Karpas-422 (cell line): ENCODE results near the gene EMC1. TPM values are rescaled to one million over a fixed set of nuclear protein-coding genes. Genes with fewer than 3 reads are reported as not detected.

Experiments
- DNase-seq: peaks from one replicate; pipeline ENCODE4 v3.0.0-alpha.2; 2015
- H2AFZ ChIP-seq: fragments of 200-600 bp; sonication (generic); 2 replicates; pipeline ENCODE4 v1.6.1; 2014; ENCODE audit warnings: antibody characterized with exemption, low read length, mixed read lengths
- H3K27ac ChIP-seq: fragments of 200-600 bp; sonication (generic); 2 replicates; pipeline ENCODE4 v1.5.1; 2014; ENCODE audit warnings: mild to moderate bottlenecking, low read length, moderate library complexity
- H3K27me3 ChIP-seq: fragments of 200-600 bp; sonication (generic); 2 replicates; pipeline ENCODE4 v1.6.1; 2014; ENCODE audit warnings: low read length, mixed read lengths
- H3K36me3 ChIP-seq: fragments of 200-600 bp; sonication (generic); 2 replicates; pipeline ENCODE4 v1.6.1; 2014; ENCODE audit warnings: low read length, mixed read lengths; ENCODE audit not compliant: insufficient read depth
- H3K4me1 ChIP-seq: fragments of 200-600 bp; sonication (generic); 2 replicates; pipeline ENCODE4 v1.6.1; 2014; ENCODE audit warnings: mild to moderate bottlenecking, low read length, mixed read lengths
- H3K4me2 ChIP-seq: fragments of 200-600 bp; sonication (generic); 2 replicates; pipeline ENCODE4 v1.6.1; 2014; ENCODE audit warnings: low read length, low read depth, mild to moderate bottlenecking; ENCODE audit not compliant: poor library complexity, severe bottlenecking
- H3K4me3 ChIP-seq: fragments of 200-600 bp; sonication (generic); 2 replicates; pipeline ENCODE4 v1.5.1; 2014; ENCODE audit warnings: mild to moderate bottlenecking, antibody characterized with exemption, low read length, mixed read lengths
- H3K79me2 ChIP-seq: fragments of 200-600 bp; sonication (generic); 2 replicates; pipeline ENCODE4 v1.6.1; 2014; ENCODE audit warnings: mild to moderate bottlenecking, low read length, mixed read lengths
- H3K9ac ChIP-seq: fragments of 200-600 bp; sonication (generic); 2 replicates; pipeline ENCODE4 v1.6.0; 2014; ENCODE audit warnings: low read length
- H3K9me2 ChIP-seq: fragments of 200-600 bp; sonication (generic), shearing (Covaris generic); replicated peaks from 2 replicates; pipeline ENCODE4 v1.6.0; 2014; ENCODE audit warnings: mild to moderate bottlenecking, low read length, moderate library complexity; ENCODE audit not compliant: insufficient read depth
- H3K9me3 ChIP-seq: fragments of 300-700, 200-600 bp; sonication (generic); 2 replicates; pipeline ENCODE4 v1.6.1; 2014; ENCODE audit warnings: low read length, mixed read lengths
- H4K20me1 ChIP-seq: fragments of 200-600 bp; sonication (generic); 2 replicates; pipeline ENCODE4 v1.6.1; 2014; ENCODE audit warnings: mild to moderate bottlenecking, antibody characterized with exemption, low read length, low read depth; ENCODE audit not compliant: insufficient read depth
- total RNA-seq: library from RNA; depleted of rRNA; stranded (reverse); fragments of >200 nt; shearing (Covaris generic); gene quantifications from 2 replicates; pipeline ENCODE4 v1.2.3, GENCODE V29; 2014; ENCODE audit warnings: low replicate concordance

EMC1 gene
- total RNA-seq, 1 experiment from 2014 or later = 22.8 TPM

DNA sequence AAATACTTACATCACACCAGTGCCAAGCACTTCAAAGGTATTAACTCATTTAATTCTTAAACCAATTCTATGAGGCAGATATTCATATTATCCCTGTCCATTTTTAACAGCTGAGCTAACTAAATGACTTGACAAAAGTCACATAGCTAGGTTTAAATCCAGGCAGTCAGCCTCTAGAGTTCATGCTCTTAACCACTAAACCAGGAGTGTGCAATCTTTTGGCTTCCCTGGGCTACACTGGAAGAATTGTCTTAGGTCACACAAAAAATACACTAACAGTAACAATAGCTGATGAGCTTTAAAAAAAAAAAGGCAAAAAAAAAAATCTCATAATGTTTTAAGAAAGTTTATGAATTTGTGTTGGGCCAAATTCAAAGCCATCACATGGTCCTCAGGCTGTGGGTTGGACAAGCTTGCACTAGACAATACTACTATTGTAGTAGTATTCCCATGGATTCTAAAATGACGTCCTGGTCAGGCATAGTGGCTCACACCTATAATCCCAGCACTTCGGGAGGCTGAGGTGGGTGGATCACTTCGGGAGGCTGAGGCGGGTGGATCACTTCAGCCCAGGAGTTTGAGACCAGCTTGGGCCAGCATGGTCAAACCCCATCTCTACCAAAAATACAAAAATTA lies 51.2 kb downstream of the EMC1 start:
- Histone ChIP-seq H3K27me3 (no peaks in the 10 kb centered on the region), H2AFZ (no peak overlapping the region), H3K9me2 (no peaks in the 10 kb centered on the region), H3K79me2 (peaks cover 87% of the 10 kb centered on the region), H4K20me1 (0 out of 2 replicates have a peak, but pooled peaks cover 24% of the 10 kb centered on the region), H3K4me3 (no peak overlapping the region), H3K9me3 (no peaks in the 10 kb centered on the region), H3K27ac (no peak overlapping the region), H3K9ac (no peak overlapping the region), H3K4me1 (peaks cover 4% of the 10 kb centered on the region; the same call in 1 of the 2 replicates), H3K4me2 (no peak overlapping the region), H3K36me3 (peaks cover 55% of the 10 kb centered on the region; the same call in 1 of the 2 replicates)
- no peak for DNase-seq

DNA sequence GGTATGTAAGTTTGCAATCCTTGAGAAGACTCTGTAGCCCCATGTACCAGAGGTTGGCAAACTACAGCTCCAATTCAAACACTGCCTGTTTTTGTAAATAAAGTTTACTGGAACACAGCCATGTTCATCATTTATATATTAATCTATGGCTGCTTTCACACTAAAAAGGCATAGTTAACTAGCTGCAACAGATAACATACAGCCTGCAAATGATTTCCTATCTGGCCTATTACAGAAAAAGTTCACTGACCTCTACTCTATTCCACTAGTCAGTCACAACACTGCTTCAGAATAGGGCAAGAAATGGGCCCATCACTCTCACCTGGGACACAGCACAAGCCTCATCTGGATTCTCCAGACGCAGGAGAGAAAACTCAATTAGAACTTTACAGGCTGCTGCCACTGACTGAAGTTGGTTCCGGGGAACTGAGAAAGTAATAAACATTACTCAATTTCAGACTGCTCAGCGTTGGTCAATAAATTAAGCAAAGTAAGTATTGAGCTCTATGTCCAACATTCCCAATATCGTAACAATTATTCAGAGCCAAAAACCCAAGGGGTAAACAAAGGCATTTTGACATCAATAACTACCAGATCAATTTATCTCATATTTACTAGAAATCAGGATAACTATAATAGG lies 51.9 kb downstream of the EMC1 start:
- peaks cover 80% of the 10 kb centered on the region for H3K79me2 ChIP-seq
- H4K20me1 ChIP-seq = 0 out of 2 replicates have a peak, but pooled peaks cover 24% of the 10 kb centered on the region
- H2AFZ ChIP-seq = no peak overlapping the region

DNA sequence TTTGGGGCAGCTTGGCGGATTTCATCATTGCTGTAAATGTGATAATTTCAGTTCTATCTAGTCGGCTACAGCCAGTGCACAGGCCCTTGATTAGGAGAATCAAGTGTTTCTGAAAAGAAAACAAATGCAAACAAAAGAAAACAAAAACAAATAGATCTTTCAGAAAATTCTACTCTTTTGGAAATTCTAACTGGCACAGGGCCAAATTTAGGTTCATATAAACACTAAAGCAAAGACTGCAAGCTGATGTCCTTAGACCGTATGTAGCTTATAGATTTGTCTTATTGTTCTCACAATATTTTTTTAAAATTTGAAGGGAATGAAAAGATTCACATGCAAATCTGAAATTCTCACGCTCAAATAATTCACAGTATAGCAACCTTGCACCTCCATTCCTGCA lies 52.5 kb downstream of the EMC1 start:
- peaks cover 76% of the 10 kb centered on the region for H3K79me2 ChIP-seq
- peaks cover 2% of the 10 kb centered on the region; the same call in 1 of the 2 replicates for H3K4me1 ChIP-seq
- H2AFZ ChIP-seq = no peak overlapping the region

More for the DNA sequence above, 51.9 kb downstream of the EMC1 start:
- Histone ChIP-seq H3K4me3 (no peak overlapping the region), H3K9ac (no peak overlapping the region), H3K27me3 (no peaks in the 10 kb centered on the region), H3K4me1 (peaks cover 2% of the 10 kb centered on the region; the same call in 1 of the 2 replicates), H3K27ac (no peak overlapping the region), H3K9me3 (no peaks in the 10 kb centered on the region), H3K4me2 (no peak overlapping the region), H3K36me3 (peaks cover 50% of the 10 kb centered on the region; the same call in 1 of the 2 replicates), H3K9me2 (no peaks in the 10 kb centered on the region)
- DNase-seq = no peak

DNA sequence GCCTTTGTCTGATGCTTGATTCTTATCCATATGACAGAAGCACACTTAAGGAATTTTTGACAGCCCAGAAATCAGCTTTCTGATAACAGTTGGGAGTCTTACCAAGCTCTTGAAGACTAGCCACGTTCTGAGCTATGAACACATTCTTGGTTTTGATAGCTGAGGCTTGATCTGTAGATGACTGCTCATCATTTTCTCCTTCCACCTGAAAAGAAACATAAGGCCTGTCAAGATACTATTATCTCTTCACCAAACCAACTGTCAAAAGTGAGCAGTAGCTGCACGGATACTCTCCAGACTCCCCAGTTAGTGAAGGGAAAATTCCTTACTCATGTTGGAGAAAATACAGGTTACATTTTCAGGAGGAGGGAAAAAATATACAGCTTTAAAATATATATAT lies 53.5 kb downstream of the EMC1 start:
- Histone ChIP-seq H3K36me3 (peaks cover 64% of the 10 kb centered on the region), H3K9me2 (no peaks in the 10 kb centered on the region), H3K27ac (no peak overlapping the region), H3K79me2 (peaks cover 76% of the 10 kb centered on the region), H3K9ac (no peak overlapping the region), H3K9me3 (no peaks in the 10 kb centered on the region), H4K20me1 (0 out of 2 replicates have a peak, but pooled peaks cover 18% of the 10 kb centered on the region), H3K27me3 (no peaks in the 10 kb centered on the region), H3K4me1 (peaks cover 2% of the 10 kb centered on the region; the same call in 1 of the 2 replicates), H3K4me3 (no peak overlapping the region), H2AFZ (no peak overlapping the region), H3K4me2 (no peak overlapping the region)
- DNase-seq = no peak

More for the DNA sequence above, 52.5 kb downstream of the EMC1 start:
- DNase-seq = no peak
- no peak overlapping the region for H3K9ac ChIP-seq
- no peak overlapping the region for H3K27ac ChIP-seq
- H3K9me3 ChIP-seq = no peaks in the 10 kb centered on the region
- H3K4me3 ChIP-seq = no peak overlapping the region
- H4K20me1 ChIP-seq = 0 out of 2 replicates have a peak, but pooled peaks cover 24% of the 10 kb centered on the region
- H3K36me3 ChIP-seq = peaks cover 55% of the 10 kb centered on the region; the same call in 1 of the 2 replicates
- no peaks in the 10 kb centered on the region for H3K27me3 ChIP-seq
- no peaks in the 10 kb centered on the region for H3K9me2 ChIP-seq
- H3K4me2 ChIP-seq = no peak overlapping the region

DNA sequence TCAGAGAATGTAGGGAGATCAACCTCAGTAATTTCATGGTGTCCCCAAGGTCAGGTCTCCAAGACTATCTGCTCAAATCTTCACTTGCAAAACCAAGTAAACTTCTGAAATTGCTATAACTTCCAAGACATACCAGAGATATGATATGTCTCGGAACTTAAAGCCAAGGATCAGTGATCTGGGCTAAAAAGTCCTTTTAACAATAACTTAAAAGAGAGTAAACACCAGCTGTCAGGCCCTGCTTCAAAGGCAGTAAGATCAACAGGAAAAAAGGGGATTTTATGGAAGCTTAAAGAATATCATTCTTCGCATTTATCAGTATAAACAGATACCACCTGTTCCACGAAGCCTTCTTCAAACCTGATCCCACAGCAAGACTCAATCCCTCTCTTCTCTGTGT lies 55.0 kb downstream of the EMC1 start:
- H3K27ac ChIP-seq = no peak overlapping the region
- no peak overlapping the region for H2AFZ ChIP-seq
- no peak for DNase-seq
- no peak overlapping the region for H3K4me2 ChIP-seq
- 0 out of 2 replicates have a peak, but pooled peaks cover 11% of the 10 kb centered on the region for H4K20me1 ChIP-seq
- H3K4me1 ChIP-seq = no peaks in the 10 kb centered on the region; the same call in 1 of the 2 replicates
- H3K4me3 ChIP-seq = no peak overlapping the region
- no peaks in the 10 kb centered on the region for H3K9me3 ChIP-seq
- peaks cover 73% of the 10 kb centered on the region for H3K36me3 ChIP-seq
- no peaks in the 10 kb centered on the region for H3K9me2 ChIP-seq
- no peaks in the 10 kb centered on the region for H3K27me3 ChIP-seq
- no peak overlapping the region for H3K9ac ChIP-seq
- H3K79me2 ChIP-seq = peaks cover 73% of the 10 kb centered on the region

DNA sequence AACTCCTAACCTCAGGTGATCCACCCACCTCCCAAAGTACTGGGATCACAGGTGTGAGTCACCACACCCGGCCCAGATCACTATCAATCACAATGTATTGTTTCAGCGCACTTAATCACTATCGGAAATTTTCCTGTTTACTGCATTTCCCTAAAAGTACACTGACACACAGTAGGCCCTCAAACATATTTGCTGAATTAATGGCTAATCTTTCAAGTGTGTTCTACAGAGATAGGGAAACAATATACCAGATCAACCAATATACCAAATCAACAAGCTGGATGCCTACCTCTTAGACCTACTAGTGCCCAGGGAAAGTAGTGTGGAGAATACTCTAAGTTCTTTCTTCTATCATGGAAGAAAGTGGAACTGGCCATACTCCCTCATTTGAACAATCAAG lies 58.3 kb downstream of the EMC1 start:
- no peak overlapping the region for H3K27ac ChIP-seq
- no peak overlapping the region for H3K4me2 ChIP-seq
- no peaks in the 10 kb centered on the region for H4K20me1 ChIP-seq
- peaks cover 70% of the 10 kb centered on the region for H3K36me3 ChIP-seq
- peaks cover 63% of the 10 kb centered on the region for H3K79me2 ChIP-seq
- H2AFZ ChIP-seq = no peak overlapping the region
- no peak for DNase-seq
- H3K9ac ChIP-seq = no peak overlapping the region
- no peak overlapping the region for H3K4me3 ChIP-seq
- H3K9me2 ChIP-seq = no peaks in the 10 kb centered on the region
- H3K9me3 ChIP-seq = no peaks in the 10 kb centered on the region
- no peaks in the 10 kb centered on the region for H3K27me3 ChIP-seq
- H3K4me1 ChIP-seq = no peaks in the 10 kb centered on the region

DNA sequence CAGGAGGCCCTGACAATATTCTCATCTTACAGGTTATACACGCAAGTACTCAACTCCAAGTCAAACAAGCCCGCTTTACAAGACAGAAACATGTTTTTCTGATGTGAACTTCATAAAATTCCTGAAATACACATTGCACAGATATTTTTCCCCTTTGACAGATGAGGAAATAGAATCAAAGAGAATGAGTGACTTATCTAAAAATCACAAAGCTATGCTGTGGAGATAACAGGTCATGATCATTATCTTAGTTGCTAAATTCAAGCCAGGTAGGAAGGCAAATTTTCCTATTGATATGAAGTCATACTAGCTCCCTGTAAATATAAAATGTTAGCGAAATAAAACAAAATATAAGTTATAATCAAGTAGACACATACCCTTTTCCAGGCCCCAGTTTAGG lies 59.5 kb downstream of the EMC1 start:
- Histone ChIP-seq H3K9me3 (no peaks in the 10 kb centered on the region), H3K9ac (no peak overlapping the region), H3K4me2 (no peak overlapping the region), H3K9me2 (no peaks in the 10 kb centered on the region), H3K79me2 (peaks cover 58% of the 10 kb centered on the region), H3K27me3 (no peaks in the 10 kb centered on the region), H2AFZ (no peak overlapping the region), H3K4me3 (no peak overlapping the region), H3K36me3 (peaks cover 66% of the 10 kb centered on the region), H3K4me1 (no peaks in the 10 kb centered on the region), H3K27ac (no peak overlapping the region), H4K20me1 (no peaks in the 10 kb centered on the region)
- DNase-seq = no peak

DNA sequence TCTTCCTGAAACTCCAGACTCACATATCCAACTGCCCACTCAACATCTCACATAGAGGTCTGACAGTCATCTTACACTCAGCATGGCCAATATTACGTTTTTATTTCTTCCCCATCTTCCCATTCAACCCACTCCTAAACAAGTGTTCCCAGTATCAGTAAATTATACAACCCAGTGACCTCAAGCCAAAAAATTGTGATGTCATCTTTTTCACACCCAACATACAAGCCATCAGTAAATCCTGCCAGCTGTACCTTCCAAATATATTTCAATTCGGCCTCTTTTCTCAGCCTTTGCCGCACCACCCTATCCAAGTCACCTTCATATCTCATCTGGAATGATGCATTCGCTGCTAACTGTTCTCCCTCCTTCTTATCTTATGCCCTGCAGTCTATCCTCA lies 60.9 kb downstream of the EMC1 start:
- no peaks in the 10 kb centered on the region for H4K20me1 ChIP-seq
- H3K4me3 ChIP-seq = no peak overlapping the region
- H3K4me1 ChIP-seq = no peaks in the 10 kb centered on the region
- no peak overlapping the region for H3K9ac ChIP-seq
- no peaks in the 10 kb centered on the region for H3K9me3 ChIP-seq
- H3K79me2 ChIP-seq = peaks cover 46% of the 10 kb centered on the region
- no peaks in the 10 kb centered on the region for H3K9me2 ChIP-seq
- no peak overlapping the region for H3K4me2 ChIP-seq
- no peak overlapping the region for H2AFZ ChIP-seq
- DNase-seq = no peak
- peaks cover 65% of the 10 kb centered on the region for H3K36me3 ChIP-seq
- no peaks in the 10 kb centered on the region for H3K27me3 ChIP-seq
- H3K27ac ChIP-seq = no peak overlapping the region
